Prostate gland (tissue), 2 donors: ENCODE results near the gene BTBD10. TPM values are rescaled to one million over a fixed set of nuclear protein-coding genes. Genes with fewer than 3 reads are reported as not detected.

ENCODE experiments used
- DNase-seq: peaks from one replicate; pipeline ENCODE4 v3.0.0-alpha.2; 2019; ENCODE audit warnings: low spot score
- H3K27ac ChIP-seq, 2 donors: fragments of 200-600 bp; sonication (generic); 2 replicates each; pipeline ENCODE4 v1.5.1; 2017 to 2019
- H3K27me3 ChIP-seq: fragments of 200-600 bp; sonication (generic); replicated peaks from 2 replicates; pipeline ENCODE4 v1.5.1; 2019; ENCODE audit not compliant: insufficient read depth
- H3K36me3 ChIP-seq, 2 donors: fragments of 200-600 bp; sonication (generic); 1 replicate in 1 of 2; 2 replicates in 1 of 2; pipeline versions ENCODE4 v1.5.1 to v1.8.1; 2017 to 2019
- H3K4me1 ChIP-seq: fragments of 200-600 bp; sonication (generic); replicated peaks from 2 replicates; pipeline ENCODE4 v1.5.1; 2019
- H3K4me3 ChIP-seq, 2 donors: fragments of 200-600 bp; sonication (generic); 2 replicates each; pipeline ENCODE4 v1.5.1; 2017 to 2019
- H3K9me3 ChIP-seq: fragments of 200-600 bp; sonication (generic); 2 replicates; pipeline ENCODE4 v1.5.1; 2017
- CTCF ChIP-seq, 4 experiments: fragments of 200-600 bp in 2 of 4; fragments of 450-650 bp in 2 of 4; sonication (generic) in 2 of 4; IDR thresholded peaks; 1 replicate in 3 of 4; 2 replicates in 1 of 4; pipeline ENCODE4 v1.5.1; 2016 to 2019; ENCODE audit warnings: antibody characterized with exemption in 4 of 4, mild to moderate bottlenecking in 2 of 4, moderate library complexity in 2 of 4
- POLR2A ChIP-seq: fragments of 450-650 bp; IDR thresholded peaks from one replicate; pipeline ENCODE4 v1.6.1; 2016; ENCODE audit warnings: antibody characterized with exemption, mild to moderate bottlenecking
- POLR2AphosphoS5 ChIP-seq: sonication (generic); formaldehyde crosslinking; IDR thresholded peaks from one replicate; pipeline ENCODE4 v1.6.1; 2017; ENCODE audit warnings: antibody characterized with exemption
- WGBS: methylation state at CpG from one replicate; pipeline ENCODE4 v1.1.5; 2018; 5-methylcytosine and 5-hydroxymethylcytosine counted together
- intact Hi-C: fragments of 100-400 bp; cut with DNase I; formaldehyde crosslinking; loops from one replicate; pipeline ENCODE4 v1.14.2; 2022
- total RNA-seq, 2 donors: library from RNA; depleted of rRNA; stranded (reverse); fragments of >200 nt; gene quantifications; one replicate each; pipeline ENCODE4 v1.1.0, GENCODE V29; 2016

Gene BTBD10
- total RNA-seq, 2 donors from 2014 or later = 21.9 to 31.8 TPM

- intact Hi-C loops = no loop called here
- Histone ChIP-seq H3K9me3 (no peaks in the 10 kb centered on the region), H3K27me3 (no peaks in the 10 kb centered on the region), H3K4me3 (no peak overlapping the region), H3K27ac (no peak overlapping the region), H3K4me1 (no peaks in the 10 kb centered on the region), H3K36me3 (peaks cover 0 to 3% of the 10 kb centered on the region in 2 donors)
- DNase-seq = no peak
- TF ChIP-seq POLR2A = no peak
- no peak for TF ChIP-seq CTCF (IDR thresholded peaks at IDR 0.05)
- no peak for TF ChIP-seq POLR2AphosphoS5
- WGBS = 93% methylated on average over 2 of the region's 2 CpGs
Measured at GRCh38 chr11:13364388-13364787, 98.6 kb downstream of the BTBD10 start.

- WGBS = 93% methylated on average over 9 of the region's 9 CpGs
- intact Hi-C loops = no loop called here
- Histone ChIP-seq H3K36me3 (peaks cover 0 to 3% of the 10 kb centered on the region in 2 donors), H3K4me3 (no peak overlapping the region), H3K4me1 (no peaks in the 10 kb centered on the region), H3K9me3 (no peaks in the 10 kb centered on the region), H3K27ac (no peak overlapping the region), H3K27me3 (no peaks in the 10 kb centered on the region)
- TF ChIP-seq CTCF (IDR thresholded peaks at IDR 0.05) (no peak), POLR2A (no peak)
- DNase-seq = no peak
Measured at GRCh38 chr11:13362596-13363109, 100.4 kb downstream of the BTBD10 start.

- intact Hi-C loops = no loop called here
- no peaks in the 10 kb centered on the region for H3K9me3 ChIP-seq
- no peaks in the 10 kb centered on the region for H3K4me1 ChIP-seq
- no peak overlapping the region for H3K27ac ChIP-seq
- TF ChIP-seq POLR2A (no peak), POLR2AphosphoS5 (no peak), CTCF (IDR thresholded peaks at IDR 0.05) (no peak)
- 93% methylated on average over 6 of the region's 6 CpGs for WGBS
- no peaks in the 10 kb centered on the region for H3K36me3 ChIP-seq
- no peak overlapping the region for H3K4me3 ChIP-seq
- DNase-seq = no peak
- no peaks in the 10 kb centered on the region for H3K27me3 ChIP-seq
Measured at GRCh38 chr11:13358596-13359270, 104.3 kb downstream of the BTBD10 start.

- no peak overlapping the region for H3K4me3 ChIP-seq
- no peaks in the 10 kb centered on the region for H3K36me3 ChIP-seq
- H3K27ac ChIP-seq = no peak overlapping the region
- no peak for DNase-seq
- H3K9me3 ChIP-seq = no peaks in the 10 kb centered on the region
- TF ChIP-seq POLR2AphosphoS5 (no peak), CTCF (IDR thresholded peaks at IDR 0.05) (no peak), POLR2A (no peak)
- no peaks in the 10 kb centered on the region for H3K27me3 ChIP-seq
- WGBS = 90% methylated on average over 9 of the region's 9 CpGs
- intact Hi-C loops = no loop called here
- no peaks in the 10 kb centered on the region for H3K4me1 ChIP-seq
Measured at GRCh38 chr11:13357232-13357631, 105.8 kb downstream of the BTBD10 start.

- DNase-seq = no peak
- H3K27ac ChIP-seq = no peak overlapping the region
- no peaks in the 10 kb centered on the region for H3K9me3 ChIP-seq
- TF ChIP-seq CTCF (IDR thresholded peaks at IDR 0.05) = no peak
- no peak for TF ChIP-seq POLR2A
- TF ChIP-seq POLR2AphosphoS5 = no peak
- no peaks in the 10 kb centered on the region for H3K4me1 ChIP-seq
- H3K27me3 ChIP-seq = no peaks in the 10 kb centered on the region
- H3K36me3 ChIP-seq = no peaks in the 10 kb centered on the region
- 93% methylated on average over 4 of the region's 4 CpGs for WGBS
- no peak overlapping the region for H3K4me3 ChIP-seq
- intact Hi-C loops = no loop called here
Measured at GRCh38 chr11:13355191-13355590, 107.8 kb downstream of the BTBD10 start.
